DMS53 (cell line): ENCODE results near the gene TRIM60.
A peak's percentile ranks its signal among the peaks of the same experiment; 100 is the strongest.
"Not testable (repeated sequence)": the region's sequence is repeated elsewhere in the genome, so short reads cannot be mapped to it uniquely, and the experiment has no call there.

Experiments
- DNase-seq: peaks from one replicate; lab custom pipeline; 2025; lab: John Stamatoyannopoulos, UW

TRIM60 gene

DNA sequence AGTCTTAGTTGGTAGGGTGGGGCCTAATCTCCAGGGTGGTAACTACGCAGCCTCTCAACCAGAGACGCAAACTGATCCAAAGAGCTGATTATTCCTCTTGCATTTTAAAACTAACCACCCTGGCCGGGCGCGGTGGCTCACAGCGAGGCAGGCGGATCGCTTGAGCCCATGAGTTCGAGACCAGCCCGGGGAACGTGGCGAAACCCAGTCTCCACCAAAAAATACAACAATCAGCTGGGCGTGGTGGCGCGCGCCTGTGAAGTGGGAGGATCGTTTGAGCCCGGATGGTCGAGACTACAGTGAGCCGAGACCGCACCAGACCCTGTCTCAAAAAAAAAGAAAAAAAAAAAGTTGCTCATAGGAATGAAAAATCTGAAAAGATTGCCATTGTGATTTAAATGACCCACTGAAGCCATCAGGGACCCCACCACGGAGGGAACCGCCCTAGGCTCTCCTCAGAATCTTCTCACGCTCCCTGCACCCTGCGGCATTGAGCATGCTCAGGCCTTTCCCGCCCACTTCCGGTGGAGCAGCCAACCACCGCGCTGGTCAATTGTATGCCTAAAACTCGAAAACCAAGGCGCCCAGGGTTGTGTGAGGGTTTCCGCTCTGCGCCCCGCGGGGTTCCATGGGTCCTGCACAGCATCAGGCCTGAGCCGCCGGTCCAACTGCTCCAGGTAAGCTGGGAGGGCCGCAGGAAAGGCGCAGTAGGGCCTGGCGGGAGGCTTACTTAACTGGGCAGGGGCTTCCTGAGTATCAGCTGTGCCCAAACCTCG is at the start of gene TRIM60:
Gene TRIM60 (plus strand): TSS at position 564 of the 776 bp plus-strand sequence. CDS start 8,074 bp downstream, outside the sequence.
- no peak for DNase-seq

DNA sequence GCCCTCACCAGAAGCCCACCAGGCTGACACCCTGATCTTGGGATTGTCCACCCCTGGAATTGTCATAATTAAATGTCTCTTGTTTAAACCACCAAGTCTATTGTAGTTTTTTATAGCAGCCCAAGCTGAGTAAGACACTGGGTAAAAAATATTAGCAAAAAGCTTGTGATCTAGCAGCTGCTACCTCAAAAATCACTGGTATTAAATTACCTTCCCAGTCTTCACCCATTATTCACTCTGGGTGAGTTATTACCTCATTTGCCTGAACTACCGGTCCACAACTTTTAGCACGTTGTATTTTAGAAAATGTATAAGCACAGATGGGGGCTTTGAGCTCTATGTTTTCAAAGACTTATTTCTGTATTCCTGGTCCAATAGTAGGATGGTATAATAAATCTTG is 42.3 kb upstream of the TRIM60 start:
- no peak for DNase-seq

DNA sequence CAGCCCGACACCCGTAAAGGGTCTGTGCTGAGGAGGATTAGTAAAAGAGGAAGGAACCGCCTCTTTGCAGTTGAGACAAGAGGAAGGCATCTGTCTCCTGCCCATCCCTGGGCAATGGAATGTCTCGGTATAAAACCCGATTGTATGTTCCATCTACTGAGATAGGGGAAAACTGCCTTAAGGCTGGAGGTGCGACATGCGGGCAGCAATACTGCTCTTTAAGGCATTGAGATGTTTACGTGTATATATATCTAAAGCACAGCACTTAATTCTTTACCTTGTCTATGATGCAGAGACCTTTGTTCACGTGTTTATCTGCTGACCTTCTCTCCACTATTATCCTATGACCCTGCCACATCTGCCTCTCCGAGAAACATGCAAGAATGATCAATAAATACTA is 41.0 kb upstream of the TRIM60 start:
- not testable (repeated sequence) for DNase-seq

DNA sequence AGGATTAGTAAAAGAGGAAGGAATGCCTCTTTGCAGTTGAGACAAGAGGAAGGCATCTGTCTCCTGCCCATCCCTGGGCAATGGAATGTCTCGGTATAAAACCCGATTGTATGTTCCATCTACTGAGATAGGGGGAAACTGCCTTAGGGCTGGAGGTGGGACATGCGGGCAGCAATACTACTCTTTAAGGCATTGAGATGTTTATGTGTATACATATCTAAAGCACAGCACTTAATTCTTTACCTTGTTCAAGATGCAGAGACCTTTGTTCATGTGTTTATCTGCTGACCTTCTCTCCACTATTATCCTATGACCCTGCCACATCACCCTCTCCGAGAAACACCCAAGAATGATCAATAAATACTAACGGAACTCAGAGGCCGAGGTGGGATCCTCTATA is 35.7 kb upstream of the TRIM60 start:
- DNase-seq: not testable (repeated sequence)

DNA sequence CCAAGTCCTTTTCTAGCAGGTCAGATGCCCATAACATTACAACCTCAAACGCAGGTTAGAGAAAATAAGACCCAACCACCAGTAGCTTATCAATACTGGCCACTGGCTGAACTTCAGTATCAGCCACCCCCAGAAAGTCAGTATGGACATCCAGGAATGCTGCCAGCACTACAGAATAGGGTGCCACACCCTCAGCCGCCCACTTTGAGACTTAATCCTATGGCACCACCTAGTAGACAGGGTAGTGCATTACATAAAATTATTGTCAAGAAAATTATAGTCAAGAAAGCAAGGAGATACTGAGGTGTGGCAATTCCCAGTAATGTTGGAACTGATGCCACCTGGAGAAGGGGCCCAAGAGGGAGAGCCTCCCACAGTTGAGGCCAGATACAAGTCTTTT is 34.5 kb upstream of the TRIM60 start:
- DNase-seq: peak; percentile 38

DNA sequence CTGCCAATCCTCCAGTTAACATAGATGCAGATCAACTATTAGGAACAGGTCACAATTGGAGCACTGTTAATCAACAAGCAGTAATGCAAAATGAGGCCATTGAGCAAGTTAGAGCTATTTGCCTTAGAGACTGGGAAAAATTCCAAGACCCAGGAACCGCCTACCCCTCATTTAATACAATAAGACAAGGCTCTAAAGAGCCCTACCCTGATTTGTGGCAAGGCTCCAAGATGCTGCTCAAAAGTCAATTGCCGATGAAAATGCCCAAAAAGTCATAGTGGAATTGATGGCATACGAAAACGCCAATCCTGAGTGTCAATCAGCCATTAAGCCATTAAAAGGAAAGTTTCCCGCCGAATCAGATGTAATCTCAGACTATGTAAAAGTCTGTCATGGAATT is 33.9 kb upstream of the TRIM60 start:
- no peak for DNase-seq

DNA sequence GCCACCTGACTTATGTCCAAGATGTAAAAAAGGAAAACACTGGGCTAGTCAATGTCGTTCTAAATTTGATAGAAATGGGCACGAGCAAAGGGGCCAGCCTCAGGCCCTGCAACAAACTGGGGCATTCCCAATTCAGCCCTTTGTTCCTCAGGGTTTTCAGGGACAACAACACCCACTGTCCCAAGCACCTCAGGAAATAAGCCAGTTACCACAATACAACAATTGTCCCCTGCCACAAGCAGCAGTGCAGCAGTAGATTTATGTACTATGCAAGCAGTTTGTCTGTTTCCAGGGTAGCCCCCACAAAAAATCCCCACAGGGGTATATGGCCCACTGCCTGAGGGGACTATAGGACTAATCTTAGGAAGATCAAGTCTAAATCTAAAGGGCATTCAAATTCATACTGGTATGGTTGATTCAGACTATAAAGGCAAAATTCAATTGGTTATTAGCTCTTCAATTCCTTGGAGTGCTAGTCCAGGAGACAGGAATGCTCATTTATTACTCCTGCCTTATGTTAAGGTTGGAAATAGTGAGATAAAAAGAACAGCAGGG is 33.2 kb upstream of the TRIM60 start:
- not testable (repeated sequence) for DNase-seq

DNA sequence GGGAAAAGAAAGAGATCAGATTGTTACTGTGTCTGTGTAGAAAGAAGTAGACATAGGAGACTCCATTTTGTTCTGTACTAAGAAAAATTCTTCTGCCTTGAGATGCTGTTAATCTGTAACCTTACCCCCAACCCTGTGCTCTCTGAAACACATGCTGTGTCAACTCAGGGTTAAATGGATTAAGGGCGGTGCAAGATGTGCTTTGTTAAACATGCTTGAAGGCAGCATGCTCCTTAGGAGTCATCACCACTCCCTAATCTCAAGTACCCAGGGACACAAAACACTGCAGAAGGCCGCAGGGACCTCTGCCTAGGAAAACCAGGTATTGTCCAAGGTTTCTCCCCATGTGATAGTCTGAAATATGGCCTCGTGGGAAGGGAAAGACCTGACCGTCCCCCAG is 29.8 kb upstream of the TRIM60 start:
- not testable (repeated sequence) for DNase-seq

DNA sequence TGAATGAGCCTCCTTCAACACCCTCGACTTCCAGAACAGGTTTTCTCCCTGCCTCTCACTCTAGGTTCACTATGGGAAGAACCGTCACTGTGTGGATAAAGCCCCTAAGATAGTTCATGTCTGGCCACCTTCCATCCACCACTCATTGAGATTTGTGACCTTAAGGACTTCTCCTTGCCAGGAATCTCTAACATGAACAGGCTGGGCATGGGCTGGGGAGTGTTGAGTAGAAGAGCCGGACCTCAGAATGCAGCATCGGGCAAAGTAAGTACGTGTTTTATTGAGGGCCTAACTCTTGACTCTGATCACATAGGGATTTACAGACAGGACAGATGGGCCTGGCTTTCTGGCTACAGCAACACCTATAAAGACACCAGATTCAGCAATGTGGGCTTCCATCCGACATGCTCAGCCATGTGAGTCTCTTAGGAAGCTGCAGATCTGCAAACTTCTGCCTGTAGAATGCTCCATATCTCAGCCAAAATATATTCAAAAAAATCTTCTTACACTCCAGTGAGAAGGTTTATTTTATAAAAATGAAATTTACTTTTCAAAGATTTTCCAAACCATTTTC is 26.4 kb upstream of the TRIM60 start:
- DNase-seq: no peak

DNA sequence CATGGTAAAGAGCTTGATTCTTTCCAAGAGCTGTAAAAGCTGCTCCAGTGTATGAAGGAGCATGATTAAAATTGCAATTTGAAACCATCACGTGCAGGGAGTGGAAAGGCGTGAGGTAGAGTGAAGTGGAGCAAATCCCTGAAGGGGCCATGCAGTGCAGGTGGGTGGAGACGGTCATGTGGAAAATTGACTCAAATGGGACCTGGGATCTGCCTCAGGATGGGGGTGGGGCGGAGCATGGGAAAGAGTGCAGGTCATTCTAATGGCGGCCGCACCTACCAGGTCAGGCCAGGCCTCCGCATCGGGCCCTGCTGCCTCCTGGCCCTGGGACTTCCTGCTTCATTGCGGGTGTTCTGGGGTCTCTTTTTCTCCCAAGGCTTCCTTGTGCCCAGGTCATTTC is 25.3 kb upstream of the TRIM60 start:
- DNase-seq: no peak

DNA sequence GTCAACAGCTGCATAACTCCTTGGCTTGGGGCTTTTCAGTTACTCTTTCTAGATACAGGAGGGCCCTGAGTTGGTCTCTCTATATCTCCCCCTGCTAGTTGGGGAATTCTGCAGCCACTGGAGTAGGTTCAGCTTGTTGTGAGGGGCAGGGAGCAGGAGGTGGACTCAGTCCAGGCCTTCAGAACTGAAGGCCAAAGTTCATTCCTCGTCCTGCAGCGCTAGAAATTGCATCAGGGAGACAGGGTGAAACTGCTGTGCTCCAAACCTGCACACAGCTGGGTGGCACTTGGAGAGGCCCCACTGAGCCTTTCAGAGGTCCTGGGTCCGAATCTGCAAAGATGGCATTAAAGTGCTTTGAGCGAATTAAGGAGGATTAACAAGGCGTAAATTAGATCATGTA is 24.9 kb upstream of the TRIM60 start:
- no peak for DNase-seq

DNA sequence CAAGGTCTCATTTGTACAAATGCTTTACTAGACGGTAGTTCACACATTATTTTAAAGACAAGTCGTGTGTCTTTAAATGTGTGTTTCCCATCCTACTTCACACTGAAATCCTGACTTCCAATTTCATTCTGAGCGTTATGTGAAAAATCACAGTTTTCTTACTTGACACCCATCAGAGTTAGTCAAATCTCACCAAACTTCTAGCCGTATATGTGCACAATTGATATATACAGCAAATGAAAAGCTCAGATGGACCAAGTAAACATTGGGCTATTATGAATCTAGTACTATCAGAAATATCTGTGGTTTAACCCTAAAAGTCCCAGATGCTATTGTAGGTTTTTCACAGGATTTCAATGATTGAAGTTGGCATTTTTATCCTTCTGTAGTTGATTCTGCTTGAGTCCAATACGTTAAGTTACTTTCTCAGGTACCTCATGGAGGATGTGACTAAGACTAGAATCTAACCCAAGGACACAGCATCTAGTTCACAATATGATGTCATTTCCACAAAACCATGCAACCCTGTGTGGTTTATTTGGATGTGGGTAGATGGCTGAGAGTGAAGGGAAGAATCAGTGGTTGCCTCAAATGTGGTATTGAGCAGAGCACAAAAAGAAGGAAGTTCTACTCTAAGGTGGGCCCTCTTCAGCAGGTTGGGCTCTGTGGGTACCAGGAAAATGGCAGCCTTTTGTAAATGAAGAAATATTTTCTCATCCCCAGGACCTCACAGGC is 22.1 kb upstream of the TRIM60 start:
- no peak for DNase-seq

DNA sequence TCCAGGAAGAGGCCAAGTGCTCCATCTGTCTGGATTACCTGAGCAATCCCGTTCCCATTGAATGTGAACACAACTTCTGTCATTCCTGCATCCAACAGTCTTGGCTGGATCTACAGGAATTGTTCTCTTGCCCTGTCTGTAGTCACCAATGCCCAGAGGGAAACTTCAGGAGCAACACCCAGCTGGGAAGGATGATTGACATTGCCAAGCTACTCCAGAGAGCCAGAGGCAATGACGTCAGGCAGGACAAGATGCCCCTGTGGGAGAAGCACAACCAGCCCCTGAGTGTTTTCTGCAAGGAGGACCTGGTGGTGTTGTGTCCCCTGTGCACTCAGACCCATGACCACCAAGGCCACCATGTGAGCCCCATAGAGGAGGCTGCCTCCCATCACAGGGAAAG is 21.3 kb upstream of the TRIM60 start:
- no peak for DNase-seq

DNA sequence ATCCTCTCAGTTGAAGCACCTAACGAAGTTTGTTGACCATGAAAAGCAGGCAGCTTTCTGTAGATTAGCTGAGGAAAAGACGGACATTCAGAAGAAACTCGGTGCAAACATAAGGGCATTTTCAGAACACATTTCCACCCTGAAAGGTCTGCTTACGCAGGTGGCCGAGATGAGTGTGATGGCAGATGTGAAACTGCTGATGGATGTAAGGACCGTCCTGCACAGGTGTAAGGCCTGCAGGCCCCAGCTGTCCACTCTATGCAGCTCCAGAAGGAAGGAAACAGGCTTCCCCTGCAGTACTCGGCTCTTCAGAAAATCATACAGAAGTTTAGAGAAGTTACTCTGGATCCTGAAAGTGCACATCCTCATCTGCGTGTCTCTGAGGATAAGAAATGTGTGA is 20.8 kb upstream of the TRIM60 start:
- DNase-seq: no peak

DNA sequence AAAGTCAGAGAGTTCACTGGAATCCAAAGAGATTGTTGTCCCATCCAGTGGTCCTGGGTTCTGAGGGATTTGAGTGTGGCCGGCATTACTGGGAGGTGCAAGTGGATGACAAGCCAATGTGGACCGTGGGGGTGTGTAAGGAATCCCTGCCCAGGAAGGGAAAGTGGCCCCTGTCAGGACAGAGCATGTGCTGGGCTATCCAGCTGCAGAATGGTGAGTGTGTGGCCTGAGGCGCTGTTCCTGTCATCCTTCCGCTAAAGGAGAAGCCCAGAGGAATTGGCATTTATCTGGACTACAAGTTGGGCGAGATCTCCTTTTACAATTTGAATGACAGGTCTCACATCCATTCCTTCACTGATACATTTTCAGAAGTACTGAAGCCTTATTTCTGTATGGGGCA is 20.4 kb upstream of the TRIM60 start:
- DNase-seq: no peak

DNA sequence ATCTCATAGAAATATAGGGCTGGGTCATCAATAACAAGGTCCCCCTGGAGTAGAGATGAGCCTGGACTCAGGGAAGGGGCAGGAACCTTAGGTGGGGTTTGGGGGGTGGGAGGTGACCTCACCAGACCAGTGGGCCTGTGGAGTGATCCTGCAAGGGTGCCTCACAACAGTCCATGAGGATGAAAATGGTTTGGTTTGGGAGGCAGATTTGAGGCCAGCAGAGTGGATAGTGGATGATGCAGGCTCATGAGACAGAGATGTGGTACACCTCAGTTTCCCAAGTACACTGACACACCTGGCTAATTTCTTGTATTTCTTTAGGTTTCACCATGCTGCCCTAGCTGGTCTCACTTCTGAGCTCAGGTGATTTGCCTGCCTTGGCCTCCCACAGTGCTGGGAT is 18.1 kb upstream of the TRIM60 start:
- DNase-seq: no peak

DNA sequence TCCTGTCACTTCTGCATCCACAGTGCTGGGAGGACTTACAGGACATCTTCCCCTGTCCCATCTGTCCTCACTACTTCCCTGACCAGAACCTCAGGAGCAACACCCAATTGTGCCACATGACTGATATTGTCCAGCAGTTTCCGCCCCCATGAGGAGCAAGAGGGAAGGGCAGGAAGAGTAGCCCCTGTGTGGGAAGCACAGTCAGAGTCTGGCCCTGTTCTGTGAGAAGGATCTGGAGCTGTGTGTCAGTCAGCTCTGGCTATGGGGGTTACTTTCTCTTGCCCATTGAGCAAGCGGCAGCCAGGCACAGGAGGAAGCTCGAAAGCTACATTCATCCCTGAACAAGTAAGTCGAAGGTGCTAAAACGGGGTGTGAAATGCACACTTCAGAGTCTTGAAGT is 14.8 kb upstream of the TRIM60 start:
- peak; percentile 40 for DNase-seq

DNA sequence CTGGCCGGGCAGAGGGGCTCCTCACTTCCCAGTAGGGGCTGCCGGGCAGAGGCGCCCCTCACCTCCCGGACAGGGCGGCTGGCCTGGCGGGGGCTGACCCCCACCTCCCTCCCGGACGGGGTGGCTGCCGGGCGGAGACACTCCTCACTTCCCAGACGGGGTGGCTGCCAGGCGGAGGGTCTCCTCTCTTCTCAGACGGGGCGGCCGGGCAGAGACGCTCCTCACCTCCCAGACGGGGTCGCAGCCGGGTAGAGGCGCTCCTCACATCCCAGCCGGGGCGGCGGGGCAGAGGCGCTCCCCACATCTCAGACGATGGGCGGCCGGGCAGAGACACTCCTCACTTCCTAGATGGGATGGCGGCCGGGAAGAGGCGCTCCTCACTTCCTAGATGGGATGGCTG is 11.8 kb upstream of the TRIM60 start:
- not testable (repeated sequence) for DNase-seq

DNA sequence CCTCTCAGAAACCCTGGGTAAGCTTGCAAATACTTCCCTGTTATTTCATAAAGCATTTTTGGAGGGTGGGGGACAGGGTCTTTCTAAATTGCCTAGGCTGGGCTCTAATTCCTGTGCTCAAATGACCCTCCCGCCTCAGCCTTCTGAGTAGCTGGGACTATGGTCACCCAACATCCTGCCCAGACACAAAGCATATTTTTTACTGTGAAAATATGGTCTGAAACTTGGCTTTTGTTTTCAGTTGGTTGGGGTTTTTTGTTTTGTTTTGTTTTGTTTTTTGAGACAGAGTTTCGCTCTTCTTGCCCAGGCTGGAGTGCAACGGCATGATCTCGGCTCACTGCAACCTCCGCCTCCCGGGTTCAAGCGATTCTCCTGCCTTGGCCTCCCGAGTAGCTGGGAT is 6.0 kb upstream of the TRIM60 start:
- not testable (repeated sequence) for DNase-seq

DNA sequence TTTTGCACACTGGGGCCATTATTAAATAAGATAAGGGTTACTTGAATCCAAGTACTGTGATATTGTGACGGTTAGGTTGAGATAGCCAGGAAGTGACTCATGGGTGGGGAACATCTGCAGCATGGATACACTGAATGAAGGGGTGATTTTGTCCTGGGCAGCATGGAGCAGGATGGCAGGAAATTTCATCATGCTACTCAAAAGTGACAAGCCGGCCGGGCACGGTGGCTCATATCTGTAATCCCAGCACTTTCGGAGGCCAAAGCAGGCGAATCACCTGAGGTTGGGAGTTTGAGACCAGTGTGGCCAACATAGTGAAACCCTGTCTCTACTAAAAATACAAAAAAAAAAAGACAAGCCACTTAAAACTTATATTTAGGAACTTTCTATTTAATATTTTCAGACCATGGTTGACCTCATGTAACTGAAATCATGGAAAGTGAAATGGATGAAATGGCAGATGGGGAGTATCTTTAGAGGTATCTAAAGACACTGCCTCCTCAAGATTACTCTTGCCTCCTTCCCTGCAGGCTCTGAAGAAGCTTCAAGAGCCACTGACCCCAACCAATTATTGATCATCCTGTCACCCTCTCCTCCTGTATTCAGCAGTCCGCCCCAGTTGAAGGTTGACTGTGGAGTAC is 3.9 kb upstream of the TRIM60 start:
- DNase-seq: peak; percentile 27

DNA sequence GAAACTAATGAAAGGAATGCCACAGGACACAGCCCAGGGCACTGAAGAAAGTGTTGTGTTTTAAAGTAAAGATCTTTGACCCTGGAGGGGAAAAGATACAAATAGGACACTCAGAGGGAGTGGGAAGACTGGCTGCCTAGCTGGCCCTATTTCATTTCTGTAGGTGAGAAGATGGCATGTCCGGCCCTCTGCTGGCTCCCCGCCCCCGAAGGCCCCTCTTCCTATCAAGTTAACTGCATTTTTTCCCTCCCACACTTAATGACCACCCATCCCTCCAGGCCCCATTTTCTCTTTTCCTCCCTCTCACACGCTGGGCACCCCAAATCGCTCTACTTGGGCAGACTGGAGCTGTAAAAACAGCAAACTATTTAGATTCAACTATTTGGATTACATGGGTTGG is 16.4 kb downstream of the TRIM60 start:
- no peak for DNase-seq

DNA sequence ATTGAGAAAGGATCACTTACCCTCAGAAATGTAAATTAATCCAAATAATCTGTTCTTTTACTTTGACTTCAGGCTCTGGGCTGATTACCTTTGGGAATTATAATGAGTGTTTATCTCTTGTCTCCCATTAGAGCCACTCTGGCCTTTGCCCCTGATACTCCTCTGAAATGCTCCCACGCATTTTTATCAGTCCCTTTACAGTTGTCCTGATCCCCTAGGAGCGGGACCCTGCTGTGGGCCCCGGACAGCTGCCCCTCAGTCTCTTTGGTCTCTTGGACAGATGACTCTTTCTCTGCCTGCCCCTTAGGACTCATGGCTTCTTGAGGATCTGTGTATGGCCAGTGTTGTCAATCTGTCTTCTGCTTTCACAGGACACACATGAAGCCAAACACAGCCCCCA is 20.8 kb downstream of the TRIM60 start:
- DNase-seq: no peak
